ENCODE results near the gene PGRMC1. TPM values are rescaled to one million over a fixed set of nuclear protein-coding genes. Genes with fewer than 3 reads are reported as not detected.

Gene PGRMC1
- total and polyA plus RNA-seq, 2 donors (not counting 1 experiment from before 2014, with no cell fraction given): 127 to 201 TPM

GRCh38 chrX:119190831-119191230 is 45.3 kb upstream of the PGRMC1 start:
- Histone ChIP-seq H3K27me3 (ENCODE audit: control insufficient read depth, insufficient read depth, low read length) (no peaks in the 10 kb centered on the region), H3K79me2 (ENCODE audit: control insufficient read depth, insufficient read depth, low read length) (no peaks in the 10 kb centered on the region), H3K36me3 (ENCODE audit: control insufficient read depth, insufficient read depth, low read length) (no peaks in the 10 kb centered on the region), H3K9me3 (ENCODE audit: control insufficient read depth, insufficient read depth, low read depth, low read length) (no peaks in the 10 kb centered on the region), H3K4me2 (ENCODE audit: extremely low read depth, insufficient read depth, low read length) (no peak overlapping the region), H2AFZ (ENCODE audit: low read length) (no peak overlapping the region), H3K9ac (ENCODE audit: insufficient read depth, low read length) (no peak overlapping the region), H3K27ac (ENCODE audit: insufficient read depth, low read length) (no peak overlapping the region), H3K4me3 (replicated peaks in 1 of 4; ENCODE audit: control extremely low read depth in 1 of 4, insufficient read depth in 1 of 4, low read depth in 3 of 4, low read length in 4 of 4) (no peak overlapping the region), H4K20me1 (ENCODE audit: control insufficient read depth, extremely low read depth, insufficient read depth, low read length) (no peaks in the 10 kb centered on the region), H3K4me1 (ENCODE audit: control insufficient read depth, extremely low read depth, insufficient read depth, low read length) (no peaks in the 10 kb centered on the region)
- DNase-seq (ENCODE audit: low read depth in 2 of 2): peak in 1 of 2 donors; percentile 55
- TF ChIP-seq EZH2 (IDR thresholded peaks at IDR 0.05; ENCODE audit: low read length, missing control alignments) (no peak), CTCF (conservative IDR thresholded peaks at IDR 0.05 in 1 of 2, IDR thresholded peaks at IDR 0.05 in 1 of 2; ENCODE audit: low read depth in 1 of 2, low read length in 2 of 2) (no peak)

GRCh38 chrX:119194621-119195020 is 41.5 kb upstream of the PGRMC1 start:
- Histone ChIP-seq H3K79me2 (ENCODE audit: control insufficient read depth, insufficient read depth, low read length) (no peaks in the 10 kb centered on the region), H3K9ac (ENCODE audit: insufficient read depth, low read length) (no peak overlapping the region), H3K4me3 (replicated peaks in 1 of 4; ENCODE audit: control extremely low read depth in 1 of 4, insufficient read depth in 1 of 4, low read depth in 3 of 4, low read length in 4 of 4) (no peak overlapping the region), H3K9me3 (ENCODE audit: control insufficient read depth, insufficient read depth, low read depth, low read length) (no peaks in the 10 kb centered on the region), H2AFZ (ENCODE audit: low read length) (no peak overlapping the region), H3K4me1 (ENCODE audit: control insufficient read depth, extremely low read depth, insufficient read depth, low read length) (no peaks in the 10 kb centered on the region), H3K27me3 (ENCODE audit: control insufficient read depth, insufficient read depth, low read length) (no peaks in the 10 kb centered on the region), H3K27ac (ENCODE audit: insufficient read depth, low read length) (no peak overlapping the region), H4K20me1 (ENCODE audit: control insufficient read depth, extremely low read depth, insufficient read depth, low read length) (no peaks in the 10 kb centered on the region), H3K36me3 (ENCODE audit: control insufficient read depth, insufficient read depth, low read length) (no peaks in the 10 kb centered on the region), H3K4me2 (ENCODE audit: extremely low read depth, insufficient read depth, low read length) (no peak overlapping the region)
- no peak for TF ChIP-seq EZH2 (IDR thresholded peaks at IDR 0.05; ENCODE audit: low read length, missing control alignments)
- TF ChIP-seq CTCF (conservative IDR thresholded peaks at IDR 0.05 in 1 of 2, IDR thresholded peaks at IDR 0.05 in 1 of 2; ENCODE audit: low read depth in 1 of 2, low read length in 2 of 2): peak in 1 of 2 donors; percentile 18
- peak; percentile 13 to 20 for DNase-seq (ENCODE audit: low read depth in 2 of 2)

- no peaks in the 10 kb centered on the region for H3K36me3 ChIP-seq (ENCODE audit: control insufficient read depth, insufficient read depth, low read length)
- no peaks in the 10 kb centered on the region for H3K79me2 ChIP-seq (ENCODE audit: control insufficient read depth, insufficient read depth, low read length)
- H3K27ac ChIP-seq (ENCODE audit: insufficient read depth, low read length): no peak overlapping the region
- no peaks in the 10 kb centered on the region for H3K9me3 ChIP-seq (ENCODE audit: control insufficient read depth, insufficient read depth, low read depth, low read length)
- no peak overlapping the region for H2AFZ ChIP-seq (ENCODE audit: low read length)
- H4K20me1 ChIP-seq (ENCODE audit: control insufficient read depth, extremely low read depth, insufficient read depth, low read length): no peaks in the 10 kb centered on the region
- no peak overlapping the region for H3K4me2 ChIP-seq (ENCODE audit: extremely low read depth, insufficient read depth, low read length)
- peak in 1 of 2 donors; percentile 5 for DNase-seq (ENCODE audit: low read depth in 2 of 2)
- no peak overlapping the region for H3K9ac ChIP-seq (ENCODE audit: insufficient read depth, low read length)
- H3K4me3 ChIP-seq (replicated peaks in 1 of 4; ENCODE audit: control extremely low read depth in 1 of 4, insufficient read depth in 1 of 4, low read depth in 3 of 4, low read length in 4 of 4): no peak overlapping the region
- H3K27me3 ChIP-seq (ENCODE audit: control insufficient read depth, insufficient read depth, low read length): no peaks in the 10 kb centered on the region
- TF ChIP-seq EZH2 (IDR thresholded peaks at IDR 0.05; ENCODE audit: low read length, missing control alignments) (no peak), CTCF (conservative IDR thresholded peaks at IDR 0.05 in 1 of 2, IDR thresholded peaks at IDR 0.05 in 1 of 2; ENCODE audit: low read depth in 1 of 2, low read length in 2 of 2) (no peak)
- H3K4me1 ChIP-seq (ENCODE audit: control insufficient read depth, extremely low read depth, insufficient read depth, low read length): no peaks in the 10 kb centered on the region
Observed at GRCh38 chrX:119201570-119201969, 34.5 kb upstream of the PGRMC1 start.
